Right atrium auricular region (tissue), 2 donors: ENCODE data around the gene LRTM1. TPM values are rescaled to one million over a fixed set of nuclear protein-coding genes. Genes with fewer than 3 reads are reported as not detected.

Experiments
- DNase-seq: peaks from one replicate; pipeline ENCODE4 v3.0.0-alpha.2; 2019; ENCODE audit warnings: low spot score
- H3K27ac ChIP-seq, 2 donors: fragments of 200-600 bp; sonication (generic); 1 replicate in 1 of 2; 2 replicates in 1 of 2; pipeline ENCODE4 v1.5.1; 2016 to 2019
- H3K27me3 ChIP-seq, 2 donors: fragments of 200-600 bp; sonication (generic); one replicate each; pipeline versions ENCODE4 v1.5.1 to v1.6.0; 2017 to 2019
- H3K36me3 ChIP-seq: fragments of 200-600 bp; sonication (generic); one replicate; pipeline ENCODE4 v1.5.1; 2016
- H3K4me1 ChIP-seq, 2 donors: fragments of 200-600 bp; sonication (generic); one replicate each; pipeline versions ENCODE4 v1.5.1 to v1.6.0; 2017 to 2019
- H3K4me3 ChIP-seq, 2 donors: fragments of 200-600 bp; sonication (generic); 1 replicate in 1 of 2; 2 replicates in 1 of 2; pipeline ENCODE4 v1.5.1; 2017 to 2019; ENCODE audit warnings: mild to moderate bottlenecking in 1 of 2, moderate library complexity in 1 of 2
- H3K9me3 ChIP-seq, 2 donors: fragments of 200-600 bp; sonication (generic); one replicate each; pipeline ENCODE4 v1.5.1; 2019
- total RNA-seq, 2 donors: library from RNA; depleted of rRNA; stranded (reverse); fragments of >200 nt; gene quantifications; one replicate each; pipeline ENCODE4 v1.1.0, GENCODE V29; 2016
- TF ChIP-seq, protein P1 (sequence below), 2 donors: fragments of 200-600 bp; sonication (generic); IDR thresholded peaks; one replicate each; pipeline ENCODE4 v1.5.1; 2019; ENCODE audit warnings: antibody characterized with exemption in 2 of 2

The LRTM1 gene
- total RNA-seq, 2 donors from 2014 or later: not detected

- Histone ChIP-seq H3K4me1 (no peaks in the 10 kb centered on the region), H3K4me3 (no peak overlapping the region), H3K36me3 (no peaks in the 10 kb centered on the region), H3K9me3 (no peaks in the 10 kb centered on the region), H3K27ac (no peak overlapping the region), H3K27me3 (no peaks in the 10 kb centered on the region)
- TF ChIP-seq, protein P1, sequence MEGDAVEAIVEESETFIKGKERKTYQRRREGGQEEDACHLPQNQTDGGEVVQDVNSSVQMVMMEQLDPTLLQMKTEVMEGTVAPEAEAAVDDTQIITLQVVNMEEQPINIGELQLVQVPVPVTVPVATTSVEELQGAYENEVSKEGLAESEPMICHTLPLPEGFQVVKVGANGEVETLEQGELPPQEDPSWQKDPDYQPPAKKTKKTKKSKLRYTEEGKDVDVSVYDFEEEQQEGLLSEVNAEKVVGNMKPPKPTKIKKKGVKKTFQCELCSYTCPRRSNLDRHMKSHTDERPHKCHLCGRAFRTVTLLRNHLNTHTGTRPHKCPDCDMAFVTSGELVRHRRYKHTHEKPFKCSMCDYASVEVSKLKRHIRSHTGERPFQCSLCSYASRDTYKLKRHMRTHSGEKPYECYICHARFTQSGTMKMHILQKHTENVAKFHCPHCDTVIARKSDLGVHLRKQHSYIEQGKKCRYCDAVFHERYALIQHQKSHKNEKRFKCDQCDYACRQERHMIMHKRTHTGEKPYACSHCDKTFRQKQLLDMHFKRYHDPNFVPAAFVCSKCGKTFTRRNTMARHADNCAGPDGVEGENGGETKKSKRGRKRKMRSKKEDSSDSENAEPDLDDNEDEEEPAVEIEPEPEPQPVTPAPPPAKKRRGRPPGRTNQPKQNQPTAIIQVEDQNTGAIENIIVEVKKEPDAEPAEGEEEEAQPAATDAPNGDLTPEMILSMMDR (IDR thresholded peaks at IDR 0.05): no peak
- DNase-seq: no peak
These were observed 26.2 kb upstream of the LRTM1 start for GRCh38 chr3:54954022-54954421.

DNA sequence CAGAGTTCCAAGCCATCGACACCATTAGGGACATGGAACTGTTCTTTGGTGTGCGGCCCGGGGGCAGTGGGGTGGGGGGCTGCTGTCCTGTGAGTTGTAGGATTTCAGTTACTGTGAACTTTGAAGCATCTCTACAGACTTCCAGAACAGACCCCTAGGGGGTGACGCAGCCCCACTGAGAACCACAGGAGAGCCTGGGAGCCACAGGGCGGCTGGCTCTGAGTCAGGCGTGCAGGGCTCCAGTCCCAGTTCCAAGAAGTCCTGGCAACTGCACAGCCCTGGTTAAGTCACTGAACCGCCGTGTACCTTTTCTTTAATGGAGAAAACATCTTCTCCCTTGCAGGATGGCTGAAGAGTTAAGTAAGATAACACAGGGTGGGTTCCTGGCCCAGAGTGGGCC is 23.5 kb upstream of the LRTM1 start:
- no peaks in the 10 kb centered on the region for H3K36me3 ChIP-seq
- H3K27ac ChIP-seq: no peak overlapping the region
- TF ChIP-seq, protein P1 (IDR thresholded peaks at IDR 0.05): peak in 1 of 2 donors; percentile 63
- DNase-seq: peak; percentile 86
- no peaks in the 10 kb centered on the region for H3K9me3 ChIP-seq
- H3K4me3 ChIP-seq: no peak overlapping the region
- H3K27me3 ChIP-seq: no peaks in the 10 kb centered on the region
- no peaks in the 10 kb centered on the region for H3K4me1 ChIP-seq

DNA sequence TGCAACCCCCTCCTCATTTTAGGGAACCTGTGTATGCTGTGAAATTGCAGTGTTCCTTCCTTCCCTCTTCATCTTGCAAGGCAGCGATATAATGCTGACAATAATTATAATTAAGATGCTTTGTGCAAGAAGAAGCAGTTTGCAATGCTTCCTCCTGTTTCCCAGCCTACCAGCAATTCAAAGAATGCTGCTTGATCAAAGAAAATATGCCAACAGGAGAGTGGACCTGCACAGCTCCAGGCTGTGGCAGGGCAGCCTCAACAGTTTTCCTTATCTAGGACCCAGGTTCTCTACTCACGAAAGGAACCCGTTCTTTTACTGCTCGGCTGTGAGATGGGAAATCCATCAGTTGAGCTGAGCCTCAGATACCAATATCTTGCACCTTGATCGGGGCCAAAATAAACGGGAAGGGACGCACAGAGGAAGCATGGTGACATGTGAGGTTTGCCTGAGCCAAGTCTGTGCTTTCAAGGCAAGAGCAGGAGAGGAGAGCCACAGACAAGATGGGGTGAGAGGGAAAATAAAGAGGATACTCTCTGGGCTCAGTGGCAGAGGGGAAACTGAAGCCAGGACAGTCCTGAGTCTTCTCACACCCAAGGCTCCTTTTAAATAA is 22.6 kb upstream of the LRTM1 start:
- Histone ChIP-seq H3K27ac (no peak overlapping the region), H3K36me3 (no peaks in the 10 kb centered on the region), H3K9me3 (no peaks in the 10 kb centered on the region), H3K4me3 (no peak overlapping the region), H3K27me3 (no peaks in the 10 kb centered on the region), H3K4me1 (no peaks in the 10 kb centered on the region)
- no peak for DNase-seq
- TF ChIP-seq, protein P1 (IDR thresholded peaks at IDR 0.05): no peak

DNA sequence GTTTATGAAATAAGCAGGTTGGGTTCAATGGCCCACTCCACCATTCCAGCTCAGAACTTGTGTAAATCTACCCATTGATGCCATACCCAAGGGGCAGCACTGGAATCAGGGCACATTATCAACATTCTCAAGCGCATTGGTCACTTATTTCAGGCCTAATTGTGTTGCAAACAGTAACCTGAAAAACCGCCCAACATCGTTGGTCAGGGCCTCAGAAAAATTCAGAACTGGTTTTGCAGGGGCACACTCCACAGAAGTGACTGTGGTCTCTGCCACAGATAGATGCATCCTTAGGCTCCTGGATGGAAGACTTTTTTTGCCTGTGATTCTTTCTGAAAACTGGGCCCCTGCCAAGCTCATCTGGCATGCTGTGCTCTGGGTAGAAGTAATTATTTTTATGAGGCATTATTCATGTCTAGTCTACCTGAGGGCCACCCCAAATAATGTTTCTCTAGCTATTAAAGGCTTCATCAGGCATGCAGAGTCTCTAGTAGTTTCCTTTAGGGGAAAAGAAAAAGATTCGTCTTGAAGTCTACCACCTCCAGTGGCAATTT is 21.7 kb upstream of the LRTM1 start:
- DNase-seq: no peak
- Histone ChIP-seq H3K27me3 (no peaks in the 10 kb centered on the region), H3K4me3 (no peak overlapping the region), H3K9me3 (no peaks in the 10 kb centered on the region), H3K4me1 (no peaks in the 10 kb centered on the region), H3K36me3 (no peaks in the 10 kb centered on the region), H3K27ac (no peak overlapping the region)
- TF ChIP-seq, protein P1 (IDR thresholded peaks at IDR 0.05): no peak

DNA sequence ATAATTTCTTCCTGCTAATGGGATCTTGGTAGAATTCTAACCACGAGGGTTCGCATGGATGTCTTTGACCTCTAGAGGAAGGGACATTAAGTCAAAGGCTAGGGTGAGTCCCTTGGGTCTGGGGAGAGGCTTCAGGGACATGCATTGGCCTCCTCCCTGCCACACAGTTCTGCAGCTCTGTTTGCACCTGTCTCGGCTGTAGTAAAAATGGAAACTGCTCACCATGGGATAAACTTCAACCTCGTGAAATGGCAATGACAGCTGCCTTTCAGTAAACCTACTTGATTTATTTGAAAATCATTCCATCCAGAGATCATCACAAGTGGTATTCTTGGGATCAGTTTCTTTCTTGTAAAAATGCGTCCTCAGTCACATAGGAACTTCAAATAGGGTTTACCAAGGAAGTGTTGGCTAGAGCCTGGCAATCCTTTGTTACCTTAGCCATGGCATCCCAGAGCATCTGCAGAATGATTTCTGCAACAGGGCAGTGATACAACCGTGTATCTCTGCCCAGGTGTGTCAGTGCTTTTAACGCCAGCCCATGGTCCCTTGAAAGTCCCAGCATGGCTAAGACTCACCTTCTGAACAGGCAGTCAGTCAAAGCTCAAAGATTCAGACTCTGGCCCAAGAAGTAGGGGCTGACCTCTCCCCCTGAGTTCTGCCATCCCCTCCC is 14.0 kb upstream of the LRTM1 start:
- no peaks in the 10 kb centered on the region for H3K9me3 ChIP-seq
- no peaks in the 10 kb centered on the region for H3K4me1 ChIP-seq
- TF ChIP-seq, protein P1 (IDR thresholded peaks at IDR 0.05): no peak
- DNase-seq: no peak
- no peak overlapping the region for H3K27ac ChIP-seq
- no peaks in the 10 kb centered on the region for H3K36me3 ChIP-seq
- H3K27me3 ChIP-seq: no peaks in the 10 kb centered on the region
- no peak overlapping the region for H3K4me3 ChIP-seq
